ENCODE data around the gene MAP2K5.

Gene MAP2K5

GRCh38 chr15:67836955-67837354 is 294.5 kb downstream of the MAP2K5 start:
- DNase-seq (ENCODE audit: low read depth in 2 of 2) = no peak

- no peak for DNase-seq (ENCODE audit: low read depth in 2 of 2)
Measured at GRCh38 chr15:67838789-67839332, 296.4 kb downstream of the MAP2K5 start.

- no peak for DNase-seq (ENCODE audit: low read depth in 2 of 2)
Measured at GRCh38 chr15:67839499-67839928, 297.0 kb downstream of the MAP2K5 start.

- peak; percentile 89 to 93 for DNase-seq (ENCODE audit: low read depth in 2 of 2)
Measured at GRCh38 chr15:67839929-67840748, 297.6 kb downstream of the MAP2K5 start, which contains the start of gene RNU6-1. TSS of gene RNU6-1 (minus strand) at chr15:67840045.

GRCh38 chr15:67840749-67841512 is 298.4 kb downstream of the MAP2K5 start:
- DNase-seq (ENCODE audit: low read depth in 2 of 2) = no peak

- no peak for DNase-seq (ENCODE audit: low read depth in 2 of 2)
Measured at GRCh38 chr15:67841513-67841762, 298.9 kb downstream of the MAP2K5 start.

GRCh38 chr15:67843092-67843501 is 300.6 kb downstream of the MAP2K5 start:
- DNase-seq (ENCODE audit: low read depth in 2 of 2) = no peak

GRCh38 chr15:67843571-67844387 is 301.3 kb downstream of the MAP2K5 start:
- DNase-seq (ENCODE audit: low read depth in 2 of 2) = no peak

- DNase-seq (ENCODE audit: low read depth in 2 of 2) = no peak
Measured at GRCh38 chr15:67845974-67846373, 303.5 kb downstream of the MAP2K5 start.

- DNase-seq (ENCODE audit: low read depth in 2 of 2) = no peak
Measured at GRCh38 chr15:67849538-67849937, 307.0 kb downstream of the MAP2K5 start.

- DNase-seq (ENCODE audit: low read depth in 2 of 2) = no peak
Measured at GRCh38 chr15:67850336-67850735, 307.8 kb downstream of the MAP2K5 start.

GRCh38 chr15:67850994-67851571 is 308.6 kb downstream of the MAP2K5 start:
- DNase-seq (ENCODE audit: low read depth in 2 of 2) = no peak

- DNase-seq (ENCODE audit: low read depth in 2 of 2) = no peak
Measured at GRCh38 chr15:67852418-67852817, 309.9 kb downstream of the MAP2K5 start.

GRCh38 chr15:67853454-67853853 is 311.0 kb downstream of the MAP2K5 start:
- no peak for DNase-seq (ENCODE audit: low read depth in 2 of 2)

- DNase-seq (ENCODE audit: low read depth in 2 of 2) = no peak
Measured at GRCh38 chr15:67854358-67854757, 311.9 kb downstream of the MAP2K5 start.

GRCh38 chr15:67855842-67856241 is 313.3 kb downstream of the MAP2K5 start:
- no peak for DNase-seq (ENCODE audit: low read depth in 2 of 2)

Data from stimulated activated CD8-positive, alpha-beta memory T cell treated with anti-CD3 and anti-CD28 coated beads, Interleukin-15, amount 100 ng/mL, for 48 hours (primary cell).